Measurements from ENCODE around the gene TXK.

TXK gene

DNA sequence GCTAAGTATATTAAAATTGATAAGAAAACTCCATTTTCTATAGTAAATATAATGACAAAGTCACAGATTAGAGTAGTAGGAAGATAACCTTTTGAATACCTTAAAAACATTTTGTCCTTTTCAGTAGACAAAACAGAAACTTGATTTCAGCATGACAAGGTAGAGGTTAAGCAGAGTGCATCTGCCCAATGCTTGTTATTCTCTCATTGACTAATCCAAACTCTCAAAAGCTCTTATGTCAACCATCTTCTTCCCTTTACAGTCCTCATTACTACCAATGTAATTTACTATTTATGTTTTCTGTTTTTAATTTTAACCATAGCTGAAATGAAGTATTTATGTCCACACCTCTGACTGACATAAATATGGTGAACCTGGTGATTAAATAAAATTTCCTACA is 106.4 kb downstream of the TXK start:
- no peak for DNase-seq (ENCODE audit: low spot score)

DNA sequence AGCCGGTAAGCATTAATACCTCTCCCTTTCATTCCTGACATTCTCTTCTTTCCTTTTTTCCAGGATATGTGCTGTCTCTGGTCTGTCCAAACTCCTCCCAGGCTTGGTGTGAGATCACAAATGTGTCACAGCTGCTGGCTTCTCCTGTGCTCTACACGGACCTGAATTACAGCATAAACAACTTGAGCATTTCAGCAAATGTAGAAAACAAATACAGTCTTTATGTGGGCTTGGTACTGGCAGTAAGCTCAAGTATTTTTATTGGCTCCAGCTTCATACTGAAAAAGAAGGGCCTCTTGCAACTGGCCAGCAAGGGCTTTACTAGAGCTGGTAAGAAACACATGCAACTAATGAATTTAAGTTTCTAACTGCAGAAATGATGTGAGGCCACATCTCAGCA is 109.0 kb downstream of the TXK start:
- H3K9me3 ChIP-seq (ENCODE audit: severe bottlenecking): no peaks in the 10 kb centered on the region
- TF ChIP-seq, protein P1, sequence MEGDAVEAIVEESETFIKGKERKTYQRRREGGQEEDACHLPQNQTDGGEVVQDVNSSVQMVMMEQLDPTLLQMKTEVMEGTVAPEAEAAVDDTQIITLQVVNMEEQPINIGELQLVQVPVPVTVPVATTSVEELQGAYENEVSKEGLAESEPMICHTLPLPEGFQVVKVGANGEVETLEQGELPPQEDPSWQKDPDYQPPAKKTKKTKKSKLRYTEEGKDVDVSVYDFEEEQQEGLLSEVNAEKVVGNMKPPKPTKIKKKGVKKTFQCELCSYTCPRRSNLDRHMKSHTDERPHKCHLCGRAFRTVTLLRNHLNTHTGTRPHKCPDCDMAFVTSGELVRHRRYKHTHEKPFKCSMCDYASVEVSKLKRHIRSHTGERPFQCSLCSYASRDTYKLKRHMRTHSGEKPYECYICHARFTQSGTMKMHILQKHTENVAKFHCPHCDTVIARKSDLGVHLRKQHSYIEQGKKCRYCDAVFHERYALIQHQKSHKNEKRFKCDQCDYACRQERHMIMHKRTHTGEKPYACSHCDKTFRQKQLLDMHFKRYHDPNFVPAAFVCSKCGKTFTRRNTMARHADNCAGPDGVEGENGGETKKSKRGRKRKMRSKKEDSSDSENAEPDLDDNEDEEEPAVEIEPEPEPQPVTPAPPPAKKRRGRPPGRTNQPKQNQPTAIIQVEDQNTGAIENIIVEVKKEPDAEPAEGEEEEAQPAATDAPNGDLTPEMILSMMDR (IDR thresholded peaks at IDR 0.05; ENCODE audit: poor library complexity, severe bottlenecking): no peak

More for the DNA sequence above, 106.4 kb downstream of the TXK start:
- TF ChIP-seq, protein P1 (IDR thresholded peaks at IDR 0.05; ENCODE audit: poor library complexity, severe bottlenecking): no peak
- Histone ChIP-seq H3K4me3 (ENCODE audit: severe bottlenecking) (no peak overlapping the region), H3K27me3 (ENCODE audit: insufficient read depth, poor library complexity, severe bottlenecking) (no peaks in the 10 kb centered on the region), H3K9me3 (ENCODE audit: severe bottlenecking) (no peaks in the 10 kb centered on the region), H3K36me3 (ENCODE audit: low read depth) (peaks cover 27% of the 10 kb centered on the region), H3K4me1 (ENCODE audit: insufficient read depth, poor library complexity, severe bottlenecking) (no peaks in the 10 kb centered on the region), H3K27ac (ENCODE audit: poor library complexity, severe bottlenecking) (no peak overlapping the region)
- no peak for ATAC-seq (ENCODE audit: low read depth)

DNA sequence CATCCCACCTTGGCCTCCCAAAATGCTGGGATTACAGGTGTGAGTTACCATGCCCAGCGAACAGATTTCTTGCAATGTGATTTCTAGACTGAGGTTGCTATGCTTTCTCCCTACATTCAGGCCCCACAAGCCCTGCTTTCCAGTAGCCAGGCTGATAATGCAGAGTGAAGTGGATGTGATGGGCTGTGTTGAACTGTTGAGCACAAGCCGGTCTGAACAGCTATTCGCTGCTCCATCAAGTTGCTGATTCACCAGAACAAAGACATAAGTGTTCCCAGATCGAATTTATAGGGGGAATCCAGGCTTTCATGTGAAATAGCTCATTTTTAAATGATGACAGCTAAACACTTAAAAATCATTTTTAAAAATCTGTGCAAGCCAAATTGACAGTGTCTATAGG is 109.5 kb downstream of the TXK start:
- no peak for ATAC-seq (ENCODE audit: low read depth)

More for the DNA sequence above, 109.0 kb downstream of the TXK start:
- H3K27ac ChIP-seq (ENCODE audit: poor library complexity, severe bottlenecking): no peak overlapping the region
- no peaks in the 10 kb centered on the region for H3K27me3 ChIP-seq (ENCODE audit: insufficient read depth, poor library complexity, severe bottlenecking)
- peaks cover 27% of the 10 kb centered on the region for H3K36me3 ChIP-seq (ENCODE audit: low read depth)
- DNase-seq (ENCODE audit: low spot score) (no peak), ATAC-seq (ENCODE audit: low read depth) (no peak)
- H3K4me3 ChIP-seq (ENCODE audit: severe bottlenecking): no peak overlapping the region
- H3K4me1 ChIP-seq (ENCODE audit: insufficient read depth, poor library complexity, severe bottlenecking): no peaks in the 10 kb centered on the region

DNA sequence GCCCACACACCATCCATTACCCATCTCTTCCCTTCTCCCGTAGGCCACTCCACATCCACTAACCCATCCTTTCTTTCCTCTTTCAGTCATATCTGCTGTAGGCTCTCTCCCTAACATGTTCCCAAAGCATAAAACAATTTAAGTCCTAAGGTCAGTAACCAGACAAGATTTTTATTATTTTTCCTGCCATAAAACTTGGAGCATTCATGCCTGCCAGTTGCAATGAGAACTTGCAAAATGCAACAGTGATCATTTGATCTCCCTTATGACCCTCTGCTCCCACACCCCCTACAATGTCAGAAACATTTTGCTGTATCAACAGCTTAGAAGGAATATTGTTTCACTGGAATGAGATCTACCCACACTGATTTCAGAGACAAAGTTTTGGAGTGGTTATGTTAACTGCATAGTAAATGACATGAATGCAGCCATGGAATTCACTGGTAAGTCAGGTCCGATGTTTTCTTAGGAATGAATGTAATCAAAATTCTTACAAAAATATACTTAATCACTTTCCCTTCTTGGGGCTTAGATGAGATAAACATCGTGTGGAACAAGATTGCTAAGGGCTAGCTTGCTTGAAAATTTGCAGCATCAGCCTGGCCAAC is 111.8 kb downstream of the TXK start:
- DNase-seq (ENCODE audit: low spot score): no peak
- Histone ChIP-seq H3K27me3 (ENCODE audit: insufficient read depth, poor library complexity, severe bottlenecking) (no peaks in the 10 kb centered on the region), H3K4me1 (ENCODE audit: insufficient read depth, poor library complexity, severe bottlenecking) (peaks cover 5% of the 10 kb centered on the region), H3K27ac (ENCODE audit: poor library complexity, severe bottlenecking) (no peak overlapping the region), H3K9me3 (ENCODE audit: severe bottlenecking) (no peaks in the 10 kb centered on the region), H3K4me3 (ENCODE audit: severe bottlenecking) (no peak overlapping the region), H3K36me3 (ENCODE audit: low read depth) (peaks cover 18% of the 10 kb centered on the region)
- TF ChIP-seq, protein P1 (IDR thresholded peaks at IDR 0.05; ENCODE audit: poor library complexity, severe bottlenecking): no peak
- ATAC-seq (ENCODE audit: low read depth): no peak

More for the DNA sequence above, 109.5 kb downstream of the TXK start:
- Histone ChIP-seq H3K27ac (ENCODE audit: poor library complexity, severe bottlenecking) (no peak overlapping the region), H3K4me3 (ENCODE audit: severe bottlenecking) (no peak overlapping the region), H3K9me3 (ENCODE audit: severe bottlenecking) (no peaks in the 10 kb centered on the region), H3K27me3 (ENCODE audit: insufficient read depth, poor library complexity, severe bottlenecking) (no peaks in the 10 kb centered on the region), H3K36me3 (ENCODE audit: low read depth) (peaks cover 27% of the 10 kb centered on the region), H3K4me1 (ENCODE audit: insufficient read depth, poor library complexity, severe bottlenecking) (no peaks in the 10 kb centered on the region)
- TF ChIP-seq, protein P1 (IDR thresholded peaks at IDR 0.05; ENCODE audit: poor library complexity, severe bottlenecking): no peak
- DNase-seq (ENCODE audit: low spot score): no peak

DNA sequence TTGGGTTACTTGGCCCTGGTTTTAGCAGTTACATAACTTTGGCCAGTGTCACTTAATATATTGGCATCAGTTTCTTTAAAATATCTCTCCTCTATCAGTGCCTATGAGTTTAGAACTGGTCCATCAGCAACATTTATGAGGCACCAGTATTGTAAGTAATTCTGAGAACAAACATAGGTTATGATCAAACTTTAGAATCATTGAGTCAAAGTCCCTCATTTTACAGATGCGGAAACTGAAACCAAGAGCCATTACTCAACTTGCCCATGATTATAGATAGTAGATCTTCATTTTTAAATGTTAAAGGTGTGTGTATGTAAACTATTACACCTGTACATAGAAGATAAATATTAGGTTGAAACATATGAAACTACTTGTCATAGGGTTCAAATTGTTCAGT is 113.0 kb downstream of the TXK start:
- no peaks in the 10 kb centered on the region for H3K9me3 ChIP-seq (ENCODE audit: severe bottlenecking)
- TF ChIP-seq, protein P1 (IDR thresholded peaks at IDR 0.05; ENCODE audit: poor library complexity, severe bottlenecking): no peak

More for the DNA sequence above, 113.0 kb downstream of the TXK start:
- Histone ChIP-seq H3K27me3 (ENCODE audit: insufficient read depth, poor library complexity, severe bottlenecking) (no peaks in the 10 kb centered on the region), H3K36me3 (ENCODE audit: low read depth) (peaks cover 8% of the 10 kb centered on the region), H3K4me1 (ENCODE audit: insufficient read depth, poor library complexity, severe bottlenecking) (peaks cover 5% of the 10 kb centered on the region), H3K27ac (ENCODE audit: poor library complexity, severe bottlenecking) (no peak overlapping the region), H3K4me3 (ENCODE audit: severe bottlenecking) (no peak overlapping the region)
- DNase-seq (ENCODE audit: low spot score) (no peak), ATAC-seq (ENCODE audit: low read depth) (no peak)

Data from RWPE2 (cell line).